HEK293T (cell line): ENCODE results near the gene CLDN22.

Experiments
- ARNT ChIP-seq: fragments of 450-650 bp; IDR thresholded peaks from 2 replicates; pipeline ENCODE4 v1.6.1; 2017; ENCODE audit warnings: mild to moderate bottlenecking
- BHLHE40 ChIP-seq: fragments of 450-650 bp; IDR thresholded peaks from 2 replicates; pipeline ENCODE4 v1.6.1; 2016; ENCODE audit warnings: mild to moderate bottlenecking, moderate library complexity, borderline replicate concordance
- FOXK2 ChIP-seq: fragments of 450-650 bp; IDR thresholded peaks from 2 replicates; pipeline ENCODE4 v1.6.1; 2016; ENCODE audit warnings: mild to moderate bottlenecking
- L3MBTL2 ChIP-seq: fragments of 450-650 bp; conservative IDR thresholded peaks from 2 replicates; pipeline ENCODE4 v1.6.1; 2016; ENCODE audit warnings: mild to moderate bottlenecking
- LEF1 ChIP-seq: fragments of 450-650 bp; IDR thresholded peaks from 2 replicates; pipeline ENCODE4 v1.6.1; 2017; ENCODE audit warnings: mild to moderate bottlenecking, borderline replicate concordance
- SP1 ChIP-seq: fragments of 450-650 bp; IDR thresholded peaks from 2 replicates; pipeline ENCODE4 v1.6.1; 2017
- TARDBP ChIP-seq: fragments of 450-650 bp; IDR thresholded peaks from 2 replicates; pipeline ENCODE4 v1.6.1; 2016

DNA sequence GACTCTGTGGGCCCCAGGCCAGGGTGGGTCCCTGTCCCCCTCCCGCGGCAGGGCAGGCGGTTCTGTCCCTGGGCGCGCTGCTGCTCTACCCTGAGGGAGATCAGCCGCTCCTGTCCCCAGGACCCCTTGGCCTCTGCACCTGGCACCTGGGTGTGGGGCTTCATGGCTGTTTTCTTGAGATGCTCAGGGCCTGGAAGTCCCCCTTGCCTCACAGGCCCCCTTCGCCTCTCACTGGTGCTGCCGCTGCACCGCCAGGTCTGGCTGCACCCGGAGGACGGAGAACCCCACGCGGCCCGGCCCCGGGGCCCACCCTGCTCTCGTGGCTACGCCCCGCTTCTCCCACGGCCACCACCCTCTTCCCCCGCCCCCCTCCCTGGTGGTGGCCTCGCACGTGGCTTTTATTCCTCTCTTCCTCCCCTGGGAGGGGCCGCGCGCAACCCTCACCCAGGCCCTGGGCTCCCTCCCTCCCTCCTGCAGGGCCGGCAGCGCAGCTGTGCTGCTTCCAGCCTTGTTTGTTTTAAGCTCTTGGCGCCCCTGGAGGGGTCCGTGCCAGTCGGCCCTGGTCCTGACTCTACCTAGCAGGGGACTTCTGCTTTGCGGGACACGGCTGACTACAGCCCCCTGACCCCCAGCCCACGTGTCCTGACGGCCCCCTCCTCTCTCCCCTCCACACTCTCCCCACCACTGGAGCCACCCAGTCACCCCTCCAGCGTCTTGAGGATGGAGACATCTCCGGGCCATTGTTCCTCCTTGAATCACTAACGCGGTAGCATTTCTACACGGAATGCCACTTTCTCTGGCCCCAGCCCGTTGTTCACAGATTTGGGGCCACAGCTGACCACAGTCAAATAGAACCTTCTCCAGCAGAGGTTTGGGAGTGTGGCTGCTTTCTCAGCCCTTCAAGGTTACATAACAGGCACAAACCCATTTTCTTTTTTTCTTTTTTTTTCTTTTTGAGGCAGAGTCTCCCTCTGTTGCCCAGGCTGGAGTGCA, 22.8 kb upstream of the CLDN22 start:
- no peak for TF ChIP-seq SP1
- no peak for TF ChIP-seq ARNT
- TF ChIP-seq BHLHE40: no peak
- no peak for TF ChIP-seq TARDBP
- no peak for TF ChIP-seq L3MBTL2
- TF ChIP-seq FOXK2: no peak
- no peak for TF ChIP-seq LEF1
